ENCODE results near the gene ZNRF1. TPM values are rescaled to one million over a fixed set of nuclear protein-coding genes. Genes with fewer than 3 reads are reported as not detected.

Gene ZNRF1
- total and polyA plus RNA-seq, 2 donors (not counting 1 experiment from before 2014, with no cell fraction given): 0.27 to 0.76 TPM

- no peak overlapping the region for H3K9ac ChIP-seq (ENCODE audit: low read length)
- POLR2A ChIA-PET: no interaction called here
- intact Hi-C loops (cut with micrococcal nuclease): no loop called here
Measured at GRCh38 chr16:75096656-75097055, 97.8 kb downstream of the ZNRF1 start.

GRCh38 chr16:75097191-75097761, 98.5 kb downstream of the ZNRF1 start:
- Mint-ChIP-seq H3K4me1 (peaks cover 15% of the 10 kb centered on the region), H3K9me3 (ENCODE audit: insufficient read depth) (no peaks in the 10 kb centered on the region), H3K27ac (no peak overlapping the region), H3K27me3 (peaks cover 16% of the 10 kb centered on the region), H3K4me3 (no peak overlapping the region)
- 95% methylated on average over 10 of the region's 10 CpGs for WGBS (ENCODE audit: insufficient coverage)
- DNase-seq (no peak), ATAC-seq (ENCODE audit: low read depth) (no peak)
- Histone ChIP-seq H3K4me3 (ENCODE audit: control extremely low read depth in 1 of 5, extremely low read depth in 1 of 5, insufficient read depth in 1 of 5, low read depth in 2 of 5, low read length in 4 of 5) (no peak overlapping the region), H3K9me3 (ENCODE audit: control extremely low read depth in 1 of 3, control insufficient read depth in 2 of 3, insufficient read depth in 1 of 3, low read length in 2 of 3) (no peaks in the 10 kb centered on the region), H3K79me2 (ENCODE audit: control insufficient read depth, insufficient read depth, low read length) (no peaks in the 10 kb centered on the region), H3K4me1 (ENCODE audit: control insufficient read depth in 2 of 2, insufficient read depth in 2 of 2, low read length in 2 of 2) (peaks cover 8 to 20% of the 10 kb centered on the region in 2 donors), H3K9ac (ENCODE audit: low read length) (no peak overlapping the region), H3K36me3 (replicated peaks in 1 of 2; ENCODE audit: control extremely low read depth in 1 of 2, control insufficient read depth in 1 of 2, extremely low read depth in 1 of 2, insufficient read depth in 2 of 2, low read length in 1 of 2) (no peaks in the 10 kb centered on the region), H3K27ac (ENCODE audit: low read length in 2 of 2) (no peak overlapping the region), H4K20me1 (ENCODE audit: control insufficient read depth, insufficient read depth, low read length, poor library complexity, severe bottlenecking) (no peaks in the 10 kb centered on the region), H3K4me2 (replicated peaks; ENCODE audit: low read depth, low read length, poor library complexity, severe bottlenecking) (no peak overlapping the region), H3K27me3 (replicated peaks in 1 of 4; ENCODE audit: control extremely low read depth in 1 of 4, control insufficient read depth in 3 of 4, insufficient read depth in 4 of 4, low read length in 3 of 4) (peaks cover 0 to 28% (median 6%) of the 10 kb centered on the region in 4 experiments), H2AFZ (ENCODE audit: insufficient read depth, low read depth, low read length, poor library complexity, severe bottlenecking) (no peak overlapping the region)
- ChIA-PET POLR2A (no interaction called here), CTCF (no interaction called here)
- intact Hi-C loops (cut with micrococcal nuclease): no loop called here
- TF ChIP-seq EZH2 (IDR thresholded peaks at IDR 0.05; ENCODE audit: borderline replicate concordance, insufficient read depth, low read depth, low read length, poor library complexity, severe bottlenecking) (no peak), CTCF (IDR thresholded peaks at IDR 0.05) (no peak)

More at GRCh38 chr16:75096656-75097055, 97.8 kb downstream of the ZNRF1 start:
- Histone ChIP-seq H3K27ac (ENCODE audit: low read length in 2 of 2) (no peak overlapping the region), H4K20me1 (ENCODE audit: control insufficient read depth, insufficient read depth, low read length, poor library complexity, severe bottlenecking) (no peaks in the 10 kb centered on the region), H3K79me2 (ENCODE audit: control insufficient read depth, insufficient read depth, low read length) (no peaks in the 10 kb centered on the region), H3K4me3 (ENCODE audit: control extremely low read depth in 1 of 5, extremely low read depth in 1 of 5, insufficient read depth in 1 of 5, low read depth in 2 of 5, low read length in 4 of 5) (no peak overlapping the region), H3K4me1 (ENCODE audit: control insufficient read depth in 2 of 2, insufficient read depth in 2 of 2, low read length in 2 of 2) (peaks cover 8 to 20% of the 10 kb centered on the region in 2 donors), H3K27me3 (replicated peaks in 1 of 4; ENCODE audit: control extremely low read depth in 1 of 4, control insufficient read depth in 3 of 4, insufficient read depth in 4 of 4, low read length in 3 of 4) (peaks cover 0 to 24% (median 6%) of the 10 kb centered on the region in 4 experiments), H3K4me2 (replicated peaks; ENCODE audit: low read depth, low read length, poor library complexity, severe bottlenecking) (no peak overlapping the region), H2AFZ (ENCODE audit: insufficient read depth, low read depth, low read length, poor library complexity, severe bottlenecking) (no peak overlapping the region), H3K9me3 (ENCODE audit: control extremely low read depth in 1 of 3, control insufficient read depth in 2 of 3, insufficient read depth in 1 of 3, low read length in 2 of 3) (no peaks in the 10 kb centered on the region), H3K36me3 (replicated peaks in 1 of 2; ENCODE audit: control extremely low read depth in 1 of 2, control insufficient read depth in 1 of 2, extremely low read depth in 1 of 2, insufficient read depth in 2 of 2, low read length in 1 of 2) (no peaks in the 10 kb centered on the region)
- DNase-seq (no peak), ATAC-seq (ENCODE audit: low read depth) (no peak)
- CTCF ChIA-PET: no interaction called here
- H3K4me3 Mint-ChIP-seq: no peak overlapping the region
- peaks cover 15% of the 10 kb centered on the region for H3K4me1 Mint-ChIP-seq
- peaks cover 14% of the 10 kb centered on the region for H3K27me3 Mint-ChIP-seq
- 70% methylated on average over 2 of the region's 6 CpGs for WGBS (ENCODE audit: insufficient coverage)
- no peak for TF ChIP-seq EZH2 (IDR thresholded peaks at IDR 0.05; ENCODE audit: borderline replicate concordance, insufficient read depth, low read depth, low read length, poor library complexity, severe bottlenecking)
- no peaks in the 10 kb centered on the region for H3K9me3 Mint-ChIP-seq (ENCODE audit: insufficient read depth)
- H3K27ac Mint-ChIP-seq: no peak overlapping the region

Data from B cell (primary cell).